ENCODE data around the gene PPP4R4.

DNA sequence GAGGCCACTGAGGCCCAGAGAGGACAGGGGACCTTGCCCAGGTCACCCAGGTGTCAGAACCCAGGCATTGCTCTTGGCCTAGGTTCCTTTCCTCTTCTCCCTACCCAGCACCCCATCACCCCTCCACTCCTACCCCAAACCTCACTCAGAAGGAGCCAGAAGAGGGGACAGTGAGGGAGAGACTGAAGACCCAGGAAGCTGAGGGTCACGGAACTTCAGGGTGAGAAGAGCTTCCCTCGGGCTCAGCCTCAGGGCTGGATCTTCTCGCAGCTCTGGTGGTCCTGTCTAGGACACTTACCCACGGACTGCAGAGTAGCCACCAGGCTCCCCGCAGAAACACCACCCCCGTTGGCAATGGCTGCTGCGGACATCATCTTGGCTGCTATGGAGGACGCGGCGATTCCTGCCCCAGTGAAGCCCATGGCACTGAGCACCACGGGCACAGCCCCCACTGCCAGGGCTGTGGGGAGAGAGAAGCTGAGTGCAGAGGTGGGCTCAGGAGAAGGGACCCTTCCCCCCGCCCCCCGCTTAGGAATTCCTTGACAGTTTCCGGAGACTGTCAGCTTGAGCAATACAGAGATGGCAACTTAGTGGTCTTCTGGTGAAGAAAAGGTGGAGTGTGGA is 45.8 kb upstream of the PPP4R4 start:
- TF ChIP-seq GABPA (IDR thresholded peaks at IDR 0.05; ENCODE audit: low read depth) (no peak), POLR2AphosphoS5 (IDR thresholded peaks at IDR 0.05; ENCODE audit: low read depth) (no peak), SPI1 (IDR thresholded peaks at IDR 0.05; ENCODE audit: borderline replicate concordance, low read depth) (no peak)
- TF ChIP-seq, protein P1, sequence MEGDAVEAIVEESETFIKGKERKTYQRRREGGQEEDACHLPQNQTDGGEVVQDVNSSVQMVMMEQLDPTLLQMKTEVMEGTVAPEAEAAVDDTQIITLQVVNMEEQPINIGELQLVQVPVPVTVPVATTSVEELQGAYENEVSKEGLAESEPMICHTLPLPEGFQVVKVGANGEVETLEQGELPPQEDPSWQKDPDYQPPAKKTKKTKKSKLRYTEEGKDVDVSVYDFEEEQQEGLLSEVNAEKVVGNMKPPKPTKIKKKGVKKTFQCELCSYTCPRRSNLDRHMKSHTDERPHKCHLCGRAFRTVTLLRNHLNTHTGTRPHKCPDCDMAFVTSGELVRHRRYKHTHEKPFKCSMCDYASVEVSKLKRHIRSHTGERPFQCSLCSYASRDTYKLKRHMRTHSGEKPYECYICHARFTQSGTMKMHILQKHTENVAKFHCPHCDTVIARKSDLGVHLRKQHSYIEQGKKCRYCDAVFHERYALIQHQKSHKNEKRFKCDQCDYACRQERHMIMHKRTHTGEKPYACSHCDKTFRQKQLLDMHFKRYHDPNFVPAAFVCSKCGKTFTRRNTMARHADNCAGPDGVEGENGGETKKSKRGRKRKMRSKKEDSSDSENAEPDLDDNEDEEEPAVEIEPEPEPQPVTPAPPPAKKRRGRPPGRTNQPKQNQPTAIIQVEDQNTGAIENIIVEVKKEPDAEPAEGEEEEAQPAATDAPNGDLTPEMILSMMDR (IDR thresholded peaks at IDR 0.05; ENCODE audit: insufficient read depth, low read length): no peak
- TF ChIP-seq, protein P2, sequence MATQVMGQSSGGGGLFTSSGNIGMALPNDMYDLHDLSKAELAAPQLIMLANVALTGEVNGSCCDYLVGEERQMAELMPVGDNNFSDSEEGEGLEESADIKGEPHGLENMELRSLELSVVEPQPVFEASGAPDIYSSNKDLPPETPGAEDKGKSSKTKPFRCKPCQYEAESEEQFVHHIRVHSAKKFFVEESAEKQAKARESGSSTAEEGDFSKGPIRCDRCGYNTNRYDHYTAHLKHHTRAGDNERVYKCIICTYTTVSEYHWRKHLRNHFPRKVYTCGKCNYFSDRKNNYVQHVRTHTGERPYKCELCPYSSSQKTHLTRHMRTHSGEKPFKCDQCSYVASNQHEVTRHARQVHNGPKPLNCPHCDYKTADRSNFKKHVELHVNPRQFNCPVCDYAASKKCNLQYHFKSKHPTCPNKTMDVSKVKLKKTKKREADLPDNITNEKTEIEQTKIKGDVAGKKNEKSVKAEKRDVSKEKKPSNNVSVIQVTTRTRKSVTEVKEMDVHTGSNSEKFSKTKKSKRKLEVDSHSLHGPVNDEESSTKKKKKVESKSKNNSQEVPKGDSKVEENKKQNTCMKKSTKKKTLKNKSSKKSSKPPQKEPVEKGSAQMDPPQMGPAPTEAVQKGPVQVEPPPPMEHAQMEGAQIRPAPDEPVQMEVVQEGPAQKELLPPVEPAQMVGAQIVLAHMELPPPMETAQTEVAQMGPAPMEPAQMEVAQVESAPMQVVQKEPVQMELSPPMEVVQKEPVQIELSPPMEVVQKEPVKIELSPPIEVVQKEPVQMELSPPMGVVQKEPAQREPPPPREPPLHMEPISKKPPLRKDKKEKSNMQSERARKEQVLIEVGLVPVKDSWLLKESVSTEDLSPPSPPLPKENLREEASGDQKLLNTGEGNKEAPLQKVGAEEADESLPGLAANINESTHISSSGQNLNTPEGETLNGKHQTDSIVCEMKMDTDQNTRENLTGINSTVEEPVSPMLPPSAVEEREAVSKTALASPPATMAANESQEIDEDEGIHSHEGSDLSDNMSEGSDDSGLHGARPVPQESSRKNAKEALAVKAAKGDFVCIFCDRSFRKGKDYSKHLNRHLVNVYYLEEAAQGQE (IDR thresholded peaks at IDR 0.05; ENCODE audit: insufficient replicate concordance, low read depth): no peak

Measured in HL-60 (cell line).